A673 (cell line): ENCODE data around the gene FNDC5. TPM values are rescaled to one million over a fixed set of nuclear protein-coding genes. Genes with fewer than 3 reads are reported as not detected.

Source experiments
- BruUV-seq: library from RNA; stranded (reverse); fragments of 400-500 nt; replicated peaks from 2 replicates; lab custom pipeline; 2021; lab: Mats Ljungman, UMichigan
- CTCF ChIA-PET: fragments of 300-600 bp; sonication (Branson Sonifier 250); formaldehyde crosslinking; loops from one replicate; lab custom pipeline; 2022; ENCODE audit warnings: antibody characterized with exemption; lab: Charles Lee
- POLR2A ChIA-PET: fragments of 300-600 bp; sonication (Branson Sonifier 250); formaldehyde crosslinking; loops from one replicate; lab custom pipeline; 2022; ENCODE audit warnings: antibody characterized with exemption; ENCODE audit not compliant: low non-redundant PET; lab: Charles Lee
- DNase-seq: peaks from one replicate; pipeline ENCODE4 v3.0.0-alpha.2; 2015; ENCODE audit warnings: low spot score
- H3K27ac ChIP-seq: fragments of 200-600 bp; sonication (generic); 2 replicates; pipeline ENCODE4 v1.5.1; 2016; ENCODE audit warnings: mixed run types, low read depth, mild to moderate bottlenecking, mixed read lengths, antibody characterized with exemption, low read length; ENCODE audit not compliant: poor library complexity, severe bottlenecking
- H3K27me3 ChIP-seq: fragments of 200-600 bp; sonication (generic); replicated peaks from 2 replicates; pipeline ENCODE4 v1.6.1; 2017; ENCODE audit warnings: mixed run types, low read depth, mild to moderate bottlenecking, mixed read lengths, antibody characterized with exemption, low read length; ENCODE audit not compliant: insufficient read depth, poor library complexity
- H3K36me3 ChIP-seq: fragments of 200-600 bp; sonication (generic); 2 replicates; pipeline ENCODE4 v1.6.1; 2016; ENCODE audit warnings: mixed run types, mild to moderate bottlenecking, mixed read lengths, antibody characterized with exemption, low read length; ENCODE audit not compliant: insufficient read depth, poor library complexity, severe bottlenecking
- H3K4me1 ChIP-seq: fragments of 200-600 bp; sonication (generic); 2 replicates; pipeline ENCODE4 v1.6.1; 2017; ENCODE audit warnings: mixed run types, mild to moderate bottlenecking, mixed read lengths, antibody characterized with exemption, low read length; ENCODE audit not compliant: insufficient read depth, poor library complexity, severe bottlenecking
- H3K4me3 ChIP-seq: fragments of 200-600 bp; sonication (generic); 2 replicates; pipeline ENCODE4 v1.5.1; 2016; ENCODE audit warnings: low read depth, mixed run types, mild to moderate bottlenecking, mixed read lengths, low read length; ENCODE audit not compliant: poor library complexity, severe bottlenecking
- H3K9me3 ChIP-seq: fragments of 200-600 bp; sonication (generic); 2 replicates; pipeline ENCODE4 v1.6.1; 2016; ENCODE audit warnings: mixed run types, low read depth, mild to moderate bottlenecking, mixed read lengths, antibody characterized with exemption, low read length; ENCODE audit not compliant: poor library complexity, severe bottlenecking
- EZH2 ChIP-seq: fragments of 200-600 bp; sonication (generic); IDR thresholded peaks from 2 replicates; pipeline ENCODE4 v1.6.1; 2017; ENCODE audit warnings: borderline replicate concordance, low read depth, mild to moderate bottlenecking, mixed read lengths, antibody characterized with exemption, low read length; ENCODE audit not compliant: poor library complexity, severe bottlenecking
- intact Hi-C: fragments of 100-400 bp; cut with micrococcal nuclease; formaldehyde crosslinking; loops from one replicate; pipeline ENCODE4 v1.10.0; 2022; ENCODE audit not compliant: unreplicated experiment
- total RNA-seq: library from RNA; stranded (reverse); gene quantifications from 2 replicates; pipeline ENCODE4 v1.2.3, GENCODE V29; 2021
- TF ChIP-seq, protein P1 (sequence below): fragments of 300-800, 200-600 bp; sonication (generic); conservative IDR thresholded peaks from 2 replicates; pipeline ENCODE4 v1.5.1; 2017; ENCODE audit warnings: low read depth, mild to moderate bottlenecking, antibody characterized with exemption, low read length, moderate library complexity, mixed read lengths

Gene FNDC5
- total RNA-seq, 1 experiment from 2014 or later: 1.3 TPM

DNA sequence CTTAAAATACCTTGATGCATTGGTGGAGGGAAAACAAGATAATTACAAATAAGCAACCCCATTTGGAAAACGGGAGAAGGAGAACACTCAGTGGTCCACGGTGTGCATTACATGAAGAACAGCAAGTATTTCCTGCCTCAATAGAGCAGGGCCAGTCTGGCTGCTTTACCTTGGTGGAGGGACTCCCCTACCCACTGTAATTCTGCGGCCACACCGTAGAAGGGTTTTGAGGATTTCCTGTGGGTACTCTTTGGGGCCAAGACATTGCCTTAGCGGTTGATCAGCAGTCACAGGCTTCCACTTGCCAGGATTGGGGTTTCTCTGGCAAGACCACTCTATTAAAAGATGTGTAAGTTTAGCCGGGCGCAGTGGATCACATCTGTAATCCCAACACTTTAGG lies 46.8 kb upstream of the FNDC5 start:
- no TSS peak for BruUV-seq
- Histone ChIP-seq H3K4me1 (no peaks in the 10 kb centered on the region), H3K4me3 (no peak overlapping the region), H3K27me3 (no peaks in the 10 kb centered on the region), H3K9me3 (no peaks in the 10 kb centered on the region), H3K36me3 (no peaks in the 10 kb centered on the region), H3K27ac (no peak overlapping the region)
- CTCF ChIA-PET: no interaction called here
- POLR2A ChIA-PET: no interaction called here
- no peak for DNase-seq
- intact Hi-C loops: no loop called here
- TF ChIP-seq, protein P1, sequence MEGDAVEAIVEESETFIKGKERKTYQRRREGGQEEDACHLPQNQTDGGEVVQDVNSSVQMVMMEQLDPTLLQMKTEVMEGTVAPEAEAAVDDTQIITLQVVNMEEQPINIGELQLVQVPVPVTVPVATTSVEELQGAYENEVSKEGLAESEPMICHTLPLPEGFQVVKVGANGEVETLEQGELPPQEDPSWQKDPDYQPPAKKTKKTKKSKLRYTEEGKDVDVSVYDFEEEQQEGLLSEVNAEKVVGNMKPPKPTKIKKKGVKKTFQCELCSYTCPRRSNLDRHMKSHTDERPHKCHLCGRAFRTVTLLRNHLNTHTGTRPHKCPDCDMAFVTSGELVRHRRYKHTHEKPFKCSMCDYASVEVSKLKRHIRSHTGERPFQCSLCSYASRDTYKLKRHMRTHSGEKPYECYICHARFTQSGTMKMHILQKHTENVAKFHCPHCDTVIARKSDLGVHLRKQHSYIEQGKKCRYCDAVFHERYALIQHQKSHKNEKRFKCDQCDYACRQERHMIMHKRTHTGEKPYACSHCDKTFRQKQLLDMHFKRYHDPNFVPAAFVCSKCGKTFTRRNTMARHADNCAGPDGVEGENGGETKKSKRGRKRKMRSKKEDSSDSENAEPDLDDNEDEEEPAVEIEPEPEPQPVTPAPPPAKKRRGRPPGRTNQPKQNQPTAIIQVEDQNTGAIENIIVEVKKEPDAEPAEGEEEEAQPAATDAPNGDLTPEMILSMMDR: no peak
- no peak for TF ChIP-seq EZH2

DNA sequence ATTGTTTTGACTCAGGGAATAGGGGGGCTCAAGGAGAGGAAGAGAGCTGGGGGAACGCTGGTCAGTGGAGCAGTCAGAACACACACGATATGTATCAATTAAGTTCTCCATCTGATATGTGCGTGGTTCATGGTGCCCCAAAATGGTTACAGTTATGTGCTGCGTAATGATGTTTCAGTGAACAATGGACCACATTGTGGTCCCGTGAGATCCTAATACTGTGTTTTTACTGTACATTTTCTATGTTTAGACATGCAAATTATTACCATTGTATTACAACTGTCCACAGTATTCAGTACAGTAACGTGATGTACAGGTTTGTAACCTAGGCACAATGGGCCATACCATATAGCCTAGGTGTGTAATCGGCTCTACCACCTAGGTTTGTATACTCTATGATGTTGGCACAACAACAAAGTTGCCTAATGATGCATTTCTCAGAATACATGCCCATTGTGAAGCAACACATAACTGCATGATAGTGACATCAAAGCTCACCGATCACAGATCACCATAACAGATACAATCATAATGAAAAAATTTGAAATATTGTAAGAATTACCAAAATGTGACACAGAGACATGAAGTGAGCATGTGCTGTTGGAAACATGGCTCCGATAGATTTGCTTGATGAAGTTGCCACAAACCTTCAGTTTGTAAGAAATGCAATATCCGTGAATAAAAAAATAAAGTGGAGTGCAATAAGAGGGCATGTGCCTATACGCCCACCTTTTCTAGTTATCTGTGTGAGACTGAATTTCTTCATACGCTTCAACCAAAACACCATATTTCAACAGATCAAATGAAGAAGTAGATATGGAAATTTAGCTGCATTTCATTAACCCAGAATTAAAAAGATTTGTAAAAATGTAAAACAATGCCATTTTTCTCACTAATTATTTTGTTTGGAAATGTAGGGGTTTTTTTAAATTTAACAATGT lies 45.3 kb upstream of the FNDC5 start:
- POLR2A ChIA-PET: no interaction called here
- no peak overlapping the region for H3K4me3 ChIP-seq
- DNase-seq: no peak
- intact Hi-C loops: no loop called here
- H3K9me3 ChIP-seq: no peaks in the 10 kb centered on the region
- no peaks in the 10 kb centered on the region for H3K36me3 ChIP-seq
- H3K4me1 ChIP-seq: no peaks in the 10 kb centered on the region
- H3K27ac ChIP-seq: no peak overlapping the region
- CTCF ChIA-PET: no interaction called here
- TF ChIP-seq, protein P1: no peak
- no peak for TF ChIP-seq EZH2
- no peaks in the 10 kb centered on the region for H3K27me3 ChIP-seq
- no TSS peak for BruUV-seq

DNA sequence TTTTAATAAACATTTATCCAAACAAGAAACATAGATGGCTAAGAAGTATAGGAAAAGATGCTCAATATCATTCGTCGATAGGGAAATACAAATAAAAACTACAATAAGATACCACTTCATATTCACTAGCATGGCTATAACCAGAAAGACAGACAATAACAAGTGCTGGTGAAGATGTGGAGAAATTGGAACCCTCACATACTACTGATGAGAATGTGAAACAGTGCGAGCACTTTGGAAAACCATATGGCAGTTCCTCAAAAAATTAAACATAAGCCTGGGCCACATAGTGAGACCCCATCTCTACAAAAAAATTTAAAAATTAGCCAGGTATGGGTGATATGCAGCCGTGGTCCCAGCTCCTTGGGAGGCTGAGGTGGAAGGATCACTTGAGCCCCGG lies 39.6 kb upstream of the FNDC5 start:
- no peaks in the 10 kb centered on the region for H3K27me3 ChIP-seq
- BruUV-seq: no TSS peak
- intact Hi-C loops: no loop called here
- CTCF ChIA-PET: no interaction called here
- no peak for TF ChIP-seq EZH2
- TF ChIP-seq, protein P1: no peak
- no peaks in the 10 kb centered on the region for H3K36me3 ChIP-seq
- DNase-seq: no peak
- H3K4me3 ChIP-seq: no peak overlapping the region
- no peaks in the 10 kb centered on the region for H3K4me1 ChIP-seq
- H3K27ac ChIP-seq: no peak overlapping the region
- POLR2A ChIA-PET: interaction anchor here (0.5 kb wide), 1 partner anchor 90 kb away, joined by 5 read pairs; no protein-coding TSS in a partner anchor
- no peaks in the 10 kb centered on the region for H3K9me3 ChIP-seq
